ENCODE results near the gene RASGEF1C. TPM values are rescaled to one million over a fixed set of nuclear protein-coding genes. Genes with fewer than 3 reads are reported as not detected.

The RASGEF1C gene
- total RNA-seq, 1 experiment from 2014 or later, result 0.29 TPM

DNA sequence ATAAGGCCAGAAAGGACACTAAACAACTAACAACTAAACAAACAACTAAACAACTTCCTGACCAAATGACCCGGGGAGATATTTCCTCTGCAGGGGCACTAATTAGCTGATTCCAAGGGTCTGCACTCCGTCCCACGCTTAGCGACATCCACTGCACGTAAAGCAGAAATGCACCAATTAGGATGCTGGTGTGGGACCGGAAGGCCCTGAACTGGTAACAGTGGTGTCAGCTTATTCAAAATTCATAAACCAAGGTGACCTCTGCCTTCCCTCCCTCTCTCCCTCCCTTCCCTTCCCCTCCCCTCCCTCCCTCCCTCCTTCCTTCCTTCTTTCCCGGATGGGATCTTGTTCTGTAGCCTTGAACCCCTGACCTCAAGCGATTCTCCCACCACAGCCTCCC, 9.6 kb downstream of the RASGEF1C start:
- ChIA-PET CTCF (interaction anchor here (0.6 kb wide), 1 partner anchor 192 kb away, joined by 4 read pairs; no protein-coding TSS in a partner anchor), POLR2A (ENCODE audit: unreplicated experiment) (no interaction called here)
- DNase-seq, result no peak
- no TSS peak for BruUV-seq (replicated peaks)
- intact Hi-C loops (cut with micrococcal nuclease), result no loop called here
- Histone ChIP-seq H3K79me2 (ENCODE audit: low read length) (no peaks in the 10 kb centered on the region), H2AFZ (ENCODE audit: low read length) (no peak overlapping the region), H3K9me3 (ENCODE audit: low read length) (no peaks in the 10 kb centered on the region), H3K9ac (ENCODE audit: low read length) (no peak overlapping the region), H3K27ac (ENCODE audit: low read length) (no peak overlapping the region), H3K4me2 (ENCODE audit: low read length) (no peak overlapping the region), H4K20me1 (ENCODE audit: low read length) (no peaks in the 10 kb centered on the region), H3K27me3 (ENCODE audit: low read length) (no peaks in the 10 kb centered on the region), H3K36me3 (ENCODE audit: low read depth, low read length) (no peaks in the 10 kb centered on the region), H3K9me2 (replicated peaks; ENCODE audit: low read length) (no peaks in the 10 kb centered on the region), H3K4me1 (ENCODE audit: insufficient read depth, low read length) (no peaks in the 10 kb centered on the region), H3F3A (ENCODE audit: low read length, unreplicated experiment) (no peaks in the 10 kb centered on the region), H3K4me3 (ENCODE audit: low read length) (no peak overlapping the region)
- no peak for TF ChIP-seq EZH2phosphoT487 (IDR thresholded peaks at IDR 0.05; ENCODE audit: borderline replicate concordance, low read length)
- no peak for TF ChIP-seq EZH2 (IDR thresholded peaks at IDR 0.05; ENCODE audit: low read length, unreplicated experiment)
- TF ChIP-seq, protein P1, sequence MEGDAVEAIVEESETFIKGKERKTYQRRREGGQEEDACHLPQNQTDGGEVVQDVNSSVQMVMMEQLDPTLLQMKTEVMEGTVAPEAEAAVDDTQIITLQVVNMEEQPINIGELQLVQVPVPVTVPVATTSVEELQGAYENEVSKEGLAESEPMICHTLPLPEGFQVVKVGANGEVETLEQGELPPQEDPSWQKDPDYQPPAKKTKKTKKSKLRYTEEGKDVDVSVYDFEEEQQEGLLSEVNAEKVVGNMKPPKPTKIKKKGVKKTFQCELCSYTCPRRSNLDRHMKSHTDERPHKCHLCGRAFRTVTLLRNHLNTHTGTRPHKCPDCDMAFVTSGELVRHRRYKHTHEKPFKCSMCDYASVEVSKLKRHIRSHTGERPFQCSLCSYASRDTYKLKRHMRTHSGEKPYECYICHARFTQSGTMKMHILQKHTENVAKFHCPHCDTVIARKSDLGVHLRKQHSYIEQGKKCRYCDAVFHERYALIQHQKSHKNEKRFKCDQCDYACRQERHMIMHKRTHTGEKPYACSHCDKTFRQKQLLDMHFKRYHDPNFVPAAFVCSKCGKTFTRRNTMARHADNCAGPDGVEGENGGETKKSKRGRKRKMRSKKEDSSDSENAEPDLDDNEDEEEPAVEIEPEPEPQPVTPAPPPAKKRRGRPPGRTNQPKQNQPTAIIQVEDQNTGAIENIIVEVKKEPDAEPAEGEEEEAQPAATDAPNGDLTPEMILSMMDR (conservative IDR thresholded peaks at IDR 0.05; ENCODE audit: low read depth, low read length), result no peak
- ATAC-seq, result no peak

DNA sequence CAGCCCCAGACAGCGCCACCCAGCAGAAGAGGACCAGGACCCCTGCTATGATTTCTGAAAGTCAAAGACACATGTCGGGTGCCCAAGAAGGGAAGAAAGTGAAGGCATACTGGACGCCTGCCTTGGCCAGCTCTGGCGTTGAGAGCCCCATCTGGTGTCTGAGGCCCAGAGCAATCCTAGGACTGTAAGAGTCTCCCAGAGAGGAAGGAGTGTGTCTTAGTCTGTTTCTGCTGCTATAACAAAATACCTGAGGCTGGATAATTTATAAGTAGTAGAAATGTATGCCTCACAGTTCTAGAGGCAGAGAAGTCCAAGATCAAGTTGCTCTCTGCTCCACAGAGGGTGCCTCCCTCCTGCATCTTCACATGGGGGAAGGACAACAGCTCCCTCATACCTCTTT, 10.8 kb downstream of the RASGEF1C start:
- no TSS peak for BruUV-seq (replicated peaks)
- Histone ChIP-seq H3K27ac (ENCODE audit: low read length) (no peak overlapping the region), H3K79me2 (ENCODE audit: low read length) (no peaks in the 10 kb centered on the region), H3K9me3 (ENCODE audit: low read length) (no peaks in the 10 kb centered on the region), H2AFZ (ENCODE audit: low read length) (no peak overlapping the region), H3K9me2 (replicated peaks; ENCODE audit: low read length) (no peaks in the 10 kb centered on the region), H4K20me1 (ENCODE audit: low read length) (no peaks in the 10 kb centered on the region), H3K4me1 (ENCODE audit: insufficient read depth, low read length) (no peaks in the 10 kb centered on the region), H3K4me3 (ENCODE audit: low read length) (no peak overlapping the region), H3K4me2 (ENCODE audit: low read length) (no peak overlapping the region), H3K36me3 (ENCODE audit: low read depth, low read length) (no peaks in the 10 kb centered on the region), H3F3A (ENCODE audit: low read length, unreplicated experiment) (no peaks in the 10 kb centered on the region), H3K9ac (ENCODE audit: low read length) (no peak overlapping the region), H3K27me3 (ENCODE audit: low read length) (no peaks in the 10 kb centered on the region)
- POLR2A ChIA-PET (ENCODE audit: unreplicated experiment), result no interaction called here
- DNase-seq, result no peak
- intact Hi-C loops (cut with micrococcal nuclease), result no loop called here
- no peak for ATAC-seq
- TF ChIP-seq, protein P1 (conservative IDR thresholded peaks at IDR 0.05; ENCODE audit: low read depth, low read length), result no peak
- TF ChIP-seq EZH2phosphoT487 (IDR thresholded peaks at IDR 0.05; ENCODE audit: borderline replicate concordance, low read length) (no peak), EZH2 (IDR thresholded peaks at IDR 0.05; ENCODE audit: low read length, unreplicated experiment) (no peak)
- CTCF ChIA-PET, result no interaction called here

DNA sequence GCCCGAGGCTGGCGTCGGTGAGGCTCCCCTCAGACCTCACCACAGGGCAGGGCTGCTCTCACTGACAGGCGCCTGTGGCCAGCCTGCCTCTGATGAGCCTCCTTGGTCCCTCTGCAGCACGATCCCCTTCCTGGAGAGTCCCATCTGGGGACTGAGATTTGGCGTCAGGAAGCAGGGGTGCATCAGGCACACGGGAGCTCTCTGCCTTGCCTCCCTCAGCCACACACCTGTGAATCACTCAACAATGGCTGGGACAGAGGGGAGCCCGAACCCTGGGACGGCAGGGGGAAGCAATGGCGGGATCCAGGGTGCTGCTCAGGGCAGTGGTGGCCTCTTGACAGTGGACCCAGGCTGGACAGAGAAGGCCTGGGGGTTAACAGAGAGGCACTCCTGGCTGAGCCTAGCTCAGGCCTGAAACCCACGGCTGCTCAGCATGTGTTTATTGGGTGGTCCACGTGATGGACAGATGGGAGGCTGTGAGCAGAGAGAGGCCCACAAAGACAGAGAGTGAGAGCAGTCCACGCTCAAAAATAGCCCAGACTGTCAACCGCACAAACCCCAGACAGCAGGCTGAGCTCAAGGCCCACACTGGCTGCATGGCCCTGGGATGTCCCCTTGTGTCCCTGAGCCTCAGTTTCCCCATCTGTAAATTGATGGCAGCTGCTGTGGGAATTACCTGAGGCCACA, 11.9 kb downstream of the RASGEF1C start:
- Histone ChIP-seq H3K9me3 (ENCODE audit: low read length) (no peaks in the 10 kb centered on the region), H3K9ac (ENCODE audit: low read length) (no peak overlapping the region), H3K27ac (ENCODE audit: low read length) (no peak overlapping the region), H3K4me2 (ENCODE audit: low read length) (no peak overlapping the region), H3K79me2 (ENCODE audit: low read length) (no peaks in the 10 kb centered on the region), H3K9me2 (replicated peaks; ENCODE audit: low read length) (no peaks in the 10 kb centered on the region), H3K4me3 (ENCODE audit: low read length) (no peak overlapping the region), H2AFZ (ENCODE audit: low read length) (no peak overlapping the region), H3K27me3 (ENCODE audit: low read length) (no peaks in the 10 kb centered on the region), H3F3A (ENCODE audit: low read length, unreplicated experiment) (no peaks in the 10 kb centered on the region), H3K4me1 (ENCODE audit: insufficient read depth, low read length) (no peaks in the 10 kb centered on the region), H4K20me1 (ENCODE audit: low read length) (no peaks in the 10 kb centered on the region), H3K36me3 (ENCODE audit: low read depth, low read length) (no peaks in the 10 kb centered on the region)
- TF ChIP-seq, protein P1 (conservative IDR thresholded peaks at IDR 0.05; ENCODE audit: low read depth, low read length), result no peak
- TF ChIP-seq EZH2 (IDR thresholded peaks at IDR 0.05; ENCODE audit: low read length, unreplicated experiment) (no peak), EZH2phosphoT487 (IDR thresholded peaks at IDR 0.05; ENCODE audit: borderline replicate concordance, low read length) (no peak)
- DNase-seq, result no peak
- ATAC-seq, result no peak
- ChIA-PET CTCF (no interaction called here), POLR2A (ENCODE audit: unreplicated experiment) (no interaction called here)
- BruUV-seq (replicated peaks), result no TSS peak
- intact Hi-C loops (cut with micrococcal nuclease), result no loop called here

Measured in PC-3 (cell line).